WTC11 (cell line): Measurements from ENCODE around the gene ANKRD33B. TPM values are rescaled to one million over a fixed set of nuclear protein-coding genes. Genes with fewer than 3 reads are reported as not detected.

ENCODE experiments used
- ATAC-seq: fragments of 200-7000 bp; cut with Tn5 transposase; 2 replicates; pipeline ENCODE4 v1.10.0; 2021; ENCODE audit warnings: mild to moderate bottlenecking, moderate library complexity
- CTCF ChIA-PET: fragments of 300-600 bp; sonication (Branson Sonifier 250); formaldehyde crosslinking; loops from one replicate; lab custom pipeline; 2021; ENCODE audit warnings: antibody characterized with exemption; lab: Charles Lee
- POLR2A ChIA-PET: fragments of 350-600 bp; sonication (Branson Sonifier 250); formaldehyde crosslinking; loops from one replicate; lab custom pipeline; 2021; ENCODE audit warnings: antibody characterized with exemption; lab: Charles Lee
- DNase-seq: peaks from one replicate; pipeline ENCODE4 v3.0.0; 2021; ENCODE audit warnings: low spot score
- H3K27ac Mint-ChIP-seq: 2 replicates; pipeline ENCODE4 v1.8.0; 2021; ENCODE audit warnings: mixed read lengths
- H3K27me3 Mint-ChIP-seq: 2 replicates; pipeline ENCODE4 v1.8.0; 2021; ENCODE audit warnings: low read depth, mild to moderate bottlenecking, moderate library complexity, mixed read lengths
- H3K36me3 Mint-ChIP-seq: 2 replicates; pipeline ENCODE4 v1.8.0; 2021; ENCODE audit warnings: mixed read lengths
- H3K4me1 Mint-ChIP-seq: 2 replicates; pipeline ENCODE4 v1.8.0; 2022; ENCODE audit warnings: mixed read lengths
- H3K4me3 Mint-ChIP-seq: 2 replicates; pipeline ENCODE4 v1.8.0; 2021; ENCODE audit warnings: mild to moderate bottlenecking, moderate library complexity, mixed read lengths
- H3K9me3 Mint-ChIP-seq: 2 replicates; pipeline ENCODE4 v1.8.0; 2021; ENCODE audit warnings: mixed read lengths
- AR ChIP-seq: fragments of 250-450 bp; sonication (Bioruptor Pico); IDR thresholded peaks from 2 replicates; pipeline ENCODE4 v1.9.0; 2021; ENCODE audit warnings: mild to moderate bottlenecking
- ARID4B ChIP-seq: sonication (generic); formaldehyde crosslinking; IDR thresholded peaks from 2 replicates; pipeline ENCODE4 v1.8.0; 2023; ENCODE audit warnings: missing genetic modification reagents, mild to moderate bottlenecking, borderline replicate concordance
- ELF4 ChIP-seq: sonication (generic); formaldehyde crosslinking; IDR thresholded peaks from 2 replicates; pipeline ENCODE4 v1.8.1; 2022; ENCODE audit warnings: low read depth, mild to moderate bottlenecking, moderate library complexity, missing genetic modification reagents
- ESRRA ChIP-seq: sonication (generic); formaldehyde crosslinking; IDR thresholded peaks from 2 replicates; pipeline ENCODE4 v1.8.1; 2022; ENCODE audit warnings: mild to moderate bottlenecking, missing genetic modification reagents, borderline replicate concordance
- ETV6 ChIP-seq: sonication (generic); formaldehyde crosslinking; IDR thresholded peaks from 2 replicates; pipeline ENCODE4 v1.8.1; 2022; ENCODE audit warnings: mild to moderate bottlenecking, missing genetic modification reagents
- FOXJ3 ChIP-seq: sonication (generic); formaldehyde crosslinking; IDR thresholded peaks from 2 replicates; pipeline ENCODE4 v1.9.0; 2021; ENCODE audit warnings: missing genetic modification reagents, mild to moderate bottlenecking, borderline replicate concordance
- FOXK1 ChIP-seq: sonication (generic); formaldehyde crosslinking; IDR thresholded peaks from 2 replicates; pipeline ENCODE4 v1.8.0; 2022; ENCODE audit warnings: mild to moderate bottlenecking, moderate library complexity, missing genetic modification reagents
- GABPB1 ChIP-seq: sonication (generic); formaldehyde crosslinking; IDR thresholded peaks from 2 replicates; pipeline ENCODE4 v1.8.1; 2023; ENCODE audit warnings: mild to moderate bottlenecking, missing genetic modification reagents
- GTF2I ChIP-seq: fragments of 250-450 bp; sonication (Bioruptor Pico); conservative IDR thresholded peaks from 2 replicates; pipeline ENCODE4 v1.4.0; 2021; ENCODE audit warnings: mild to moderate bottlenecking
- JAZF1 ChIP-seq: fragments of 250-450 bp; sonication (Bioruptor Pico); IDR thresholded peaks from 2 replicates; pipeline ENCODE4 v1.9.0; 2021; ENCODE audit warnings: moderate library complexity, mild to moderate bottlenecking, inconsistent platforms
- MLX ChIP-seq: sonication (generic); formaldehyde crosslinking; IDR thresholded peaks from 2 replicates; pipeline ENCODE4 v1.8.1; 2023; ENCODE audit warnings: mild to moderate bottlenecking, missing genetic modification reagents, moderate library complexity
- NFE2L1 ChIP-seq: sonication (generic); formaldehyde crosslinking; IDR thresholded peaks from 2 replicates; pipeline ENCODE4 v1.8.1; 2023; ENCODE audit warnings: missing genetic modification reagents
- OVOL2 ChIP-seq: fragments of 250-450 bp; sonication (Bioruptor Pico); IDR thresholded peaks from 2 replicates; pipeline ENCODE4 v1.9.0; 2021; ENCODE audit warnings: mild to moderate bottlenecking, borderline replicate concordance
- RELA ChIP-seq: sonication (generic); formaldehyde crosslinking; IDR thresholded peaks from 2 replicates; pipeline ENCODE4 v1.8.1; 2022; ENCODE audit warnings: missing genetic modification reagents, mild to moderate bottlenecking, borderline replicate concordance
- TEAD4 ChIP-seq: sonication (generic); formaldehyde crosslinking; IDR thresholded peaks from 2 replicates; pipeline ENCODE4 v1.8.0; 2022; ENCODE audit warnings: mild to moderate bottlenecking, missing genetic modification reagents
- ZNF121 ChIP-seq: sonication (generic); formaldehyde crosslinking; IDR thresholded peaks from 2 replicates; pipeline ENCODE4 v1.8.0; 2023; ENCODE audit warnings: missing genetic modification reagents
- ZNF138 ChIP-seq: sonication (generic); formaldehyde crosslinking; conservative IDR thresholded peaks from 2 replicates; pipeline ENCODE4 v1.8.1; 2022; ENCODE audit warnings: mild to moderate bottlenecking, moderate library complexity, missing genetic modification reagents
- ZNF232 ChIP-seq: sonication (generic); formaldehyde crosslinking; IDR thresholded peaks from 2 replicates; pipeline ENCODE4 v1.8.0; 2022; ENCODE audit warnings: mild to moderate bottlenecking, missing genetic modification reagents
- ZNF317 ChIP-seq: sonication (generic); formaldehyde crosslinking; IDR thresholded peaks from 2 replicates; pipeline ENCODE4 v1.8.1; 2023; ENCODE audit warnings: low read depth, mild to moderate bottlenecking, moderate library complexity, missing genetic modification reagents, borderline replicate concordance
- ZNF423 ChIP-seq: fragments of 250-450 bp; sonication (Bioruptor Pico); IDR thresholded peaks from 2 replicates; pipeline ENCODE4 v2.1.2; 2022; ENCODE audit warnings: mild to moderate bottlenecking, moderate library complexity
- ZNF425 ChIP-seq: fragments of 250-450 bp; sonication (Bioruptor Pico); conservative IDR thresholded peaks from 2 replicates; pipeline ENCODE4 v1.9.0; 2021; ENCODE audit warnings: mild to moderate bottlenecking
- total RNA-seq: library from RNA; stranded (reverse); gene quantifications from 3 replicates; pipeline ENCODE4 v1.2.3, GENCODE V29; 2021

ANKRD33B gene
- total RNA-seq, 1 experiment from 2014 or later, result 9.2 TPM

GRCh38 chr5:10705747-10706146, 141.9 kb downstream of the ANKRD33B start:
- no peaks in the 10 kb centered on the region for H3K27me3 Mint-ChIP-seq
- H3K4me1 Mint-ChIP-seq, result peaks cover 48% of the 10 kb centered on the region
- no peak overlapping the region for H3K4me3 Mint-ChIP-seq
- ChIA-PET POLR2A (no interaction called here), CTCF (interaction anchor here (0.8 to 1.7 kb wide), 2 partner anchors 11 to 16 kb away, joined by 3 to 4 read pairs; no protein-coding TSS in a partner anchor)
- DNase-seq, result no peak
- no peak for ATAC-seq
- H3K36me3 Mint-ChIP-seq, result no peaks in the 10 kb centered on the region
- no peaks in the 10 kb centered on the region for H3K9me3 Mint-ChIP-seq
- TF ChIP-seq GABPB1 (CRISPR knock-in tag) (no peak), MLX (CRISPR knock-in tag) (no peak), ZNF425 (no peak)
- no peak overlapping the region for H3K27ac Mint-ChIP-seq

- Mint-ChIP-seq H3K36me3 (no peaks in the 10 kb centered on the region), H3K27me3 (no peaks in the 10 kb centered on the region), H3K4me3 (no peak overlapping the region), H3K9me3 (no peaks in the 10 kb centered on the region), H3K4me1 (peaks cover 45% of the 10 kb centered on the region), H3K27ac (no peak overlapping the region)
- ChIA-PET CTCF (interaction anchor here (0.8 kb wide), 1 partner anchor 11 kb away, joined by 3 read pairs; no protein-coding TSS in a partner anchor), POLR2A (no interaction called here)
- DNase-seq, result no peak
- TF ChIP-seq ZNF138 (CRISPR knock-in tag) (no peak), AR (CRISPR knock-in tag) (no peak), ZNF121 (CRISPR knock-in tag) (no peak), ZNF317 (CRISPR knock-in tag) (no peak), ZNF232 (CRISPR knock-in tag) (no peak), ZNF423 (CRISPR knock-in tag) (no peak), ARID4B (CRISPR knock-in tag) (no peak), JAZF1 (CRISPR knock-in tag) (no peak), OVOL2 (CRISPR knock-in tag) (no peak), TEAD4 (CRISPR knock-in tag) (no peak), ELF4 (CRISPR knock-in tag) (no peak), FOXJ3 (CRISPR knock-in tag) (no peak), GTF2I (CRISPR knock-in tag) (no peak), RELA (no peak), FOXK1 (no peak), ETV6 (CRISPR knock-in tag) (no peak), GABPB1 (CRISPR knock-in tag) (no peak), NFE2L1 (CRISPR knock-in tag) (no peak), ESRRA (no peak)
- no peak for ATAC-seq
These were observed 142.5 kb downstream of the ANKRD33B start for GRCh38 chr5:10706326-10706725.
